Uterus (tissue), 2 donors: ENCODE data around the gene MRPL37.

Experiments
- CTCF ChIP-seq, 4 experiments: fragments of 200-600 bp in 2 of 4; fragments of 450-650 bp in 2 of 4; sonication (generic) in 2 of 4; IDR thresholded peaks; one replicate each; pipeline ENCODE4 v1.5.1; 2016 to 2019; ENCODE audit warnings: antibody characterized with exemption in 4 of 4, mild to moderate bottlenecking in 2 of 4, moderate library complexity in 1 of 4
- POLR2A ChIP-seq, 2 donors: fragments of 450-650 bp; IDR thresholded peaks; one replicate each; pipeline ENCODE4 v1.6.1; 2016; ENCODE audit warnings: antibody characterized with exemption in 2 of 2, mild to moderate bottlenecking in 1 of 2, moderate library complexity in 1 of 2

DNA sequence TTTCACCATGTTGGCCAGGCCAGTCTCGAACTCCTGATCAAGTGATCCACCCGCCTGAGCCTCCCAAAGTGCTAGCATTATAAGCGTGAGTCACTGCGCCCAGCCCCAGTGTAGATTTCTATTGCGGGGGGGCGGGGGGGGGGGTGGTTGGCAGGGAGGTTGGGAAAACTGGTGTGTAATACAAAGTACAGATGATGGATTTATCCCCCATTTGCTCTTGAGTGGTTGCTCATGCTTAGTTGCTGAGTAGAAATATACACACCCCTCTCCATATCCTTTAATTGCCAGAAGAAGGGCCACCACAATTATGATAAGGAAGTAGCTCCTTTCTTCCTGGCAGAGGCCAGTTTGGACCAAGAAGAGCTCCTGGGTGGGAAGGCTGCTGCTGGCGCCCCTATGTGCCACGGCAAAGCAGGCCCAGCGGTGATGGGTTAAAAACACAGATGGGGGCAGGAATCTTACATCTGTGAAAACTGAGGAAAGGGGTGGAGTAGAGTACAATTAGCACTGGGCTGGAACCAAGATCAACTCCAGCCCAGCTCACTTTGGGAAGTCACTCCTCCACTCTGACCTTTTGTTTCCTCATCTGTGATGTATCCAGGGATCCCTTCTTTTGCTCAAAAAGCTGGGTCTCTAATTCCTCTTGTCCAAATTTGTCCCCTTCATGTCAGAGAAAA, 55.2 kb downstream of the MRPL37 start:
- TF ChIP-seq CTCF (IDR thresholded peaks at IDR 0.05) = no peak
- TF ChIP-seq POLR2A (IDR thresholded peaks at IDR 0.05) = no peak
